K562 (cell line): Measurements from ENCODE around the gene METTL23. TPM values are rescaled to one million over a fixed set of nuclear protein-coding genes. Genes with fewer than 3 reads are reported as not detected.
A peak's percentile ranks its signal among the peaks of the same experiment; 100 is the strongest.

Experiments
- CTBP1 ChIP-seq: fragments of 450-650 bp; IDR thresholded peaks from 2 replicates; pipeline ENCODE4 v1.6.1; 2016; ENCODE audit warnings: borderline replicate concordance
- ESRRB ChIP-seq: fragments of 250-450 bp; sonication (Bioruptor Pico); IDR thresholded peaks from 2 replicates; pipeline ENCODE4 v1.5.0; 2020; ENCODE audit warnings: mild to moderate bottlenecking, moderate library complexity, borderline replicate concordance
- FOXA3 ChIP-seq, 2 experiments: fragments of 450-650 bp in 1 of 2; sonication (generic) in 1 of 2; formaldehyde crosslinking; IDR thresholded peaks in 1 of 2; conservative IDR thresholded peaks in 1 of 2; 2 replicates each; pipeline versions ENCODE4 v1.4.0 to v1.8.0; 2020 to 2022; ENCODE audit warnings: mild to moderate bottlenecking in 2 of 2, missing genetic modification reagents in 1 of 2
- FOXJ2 ChIP-seq: fragments of 200-800 bp; sonication (Bioruptor generic); IDR thresholded peaks from 2 replicates; pipeline ENCODE4 v1.6.1; 2016; ENCODE audit warnings: missing genetic modification characterization, missing compliant biosample characterization
- FOXJ3 ChIP-seq: sonication (generic); formaldehyde crosslinking; IDR thresholded peaks from 2 replicates; pipeline ENCODE4 v1.4.0; 2020; ENCODE audit warnings: mild to moderate bottlenecking, missing genetic modification reagents
- FOXK2 ChIP-seq, 2 experiments: fragments of 450-650 bp; IDR thresholded peaks in 1 of 2; conservative IDR thresholded peaks in 1 of 2; 2 replicates each; pipeline ENCODE4 v1.6.1; 2016; ENCODE audit warnings: low read depth in 2 of 2, mild to moderate bottlenecking in 1 of 2
- HDAC2 ChIP-seq: fragments of 450-650 bp; IDR thresholded peaks from 2 replicates; pipeline ENCODE4 v1.6.1; 2016; ENCODE audit warnings: mild to moderate bottlenecking
- KAT7 ChIP-seq: sonication (generic); formaldehyde crosslinking; IDR thresholded peaks from 2 replicates; pipeline ENCODE4 v1.8.0; 2022; ENCODE audit warnings: missing genetic modification reagents, mild to moderate bottlenecking, borderline replicate concordance
- KLF13 ChIP-seq: fragments of 450-650 bp; IDR thresholded peaks from 2 replicates; pipeline ENCODE4 v1.6.1; 2016; ENCODE audit warnings: missing genetic modification characterization, low read depth, mild to moderate bottlenecking, missing compliant biosample characterization, moderate library complexity, borderline replicate concordance
- MYBL2 ChIP-seq, 2 experiments: fragments of 450-650 bp in 1 of 2; sonication (generic) in 1 of 2; formaldehyde crosslinking in 1 of 2; IDR thresholded peaks; 2 replicates each; pipeline versions ENCODE4 v1.6.1 to v1.8.1; 2017 to 2022; ENCODE audit warnings: borderline replicate concordance in 1 of 2, inconsistent platforms in 1 of 2, low read depth in 1 of 2, mild to moderate bottlenecking in 1 of 2, missing genetic modification reagents in 1 of 2, moderate library complexity in 1 of 2
- PHF20 ChIP-seq: fragments of 450-650 bp; IDR thresholded peaks from 2 replicates; pipeline ENCODE4 v1.6.1; 2018; ENCODE audit not compliant: partially characterized antibody
- POLR2AphosphoS2 ChIP-seq: IDR thresholded peaks from 2 replicates; pipeline ENCODE4 v1.6.1; 2012; ENCODE audit warnings: low read length, improper control_type of control experiment
- RBM22 ChIP-seq: fragments of 200-400 bp; formaldehyde crosslinking; IDR thresholded peaks from 2 replicates; pipeline ENCODE4 v1.6.1; 2018; ENCODE audit warnings: low read length, low read depth; ENCODE audit not compliant: poor library complexity, severe bottlenecking
- SIN3A ChIP-seq, 2 experiments: fragments of 150-350 bp in 1 of 2; IDR thresholded peaks; 2 replicates each; pipeline ENCODE4 v1.6.1; 2011 to 2016; ENCODE audit warnings: borderline replicate concordance in 2 of 2, low read depth in 2 of 2, low read length in 2 of 2, mild to moderate bottlenecking in 2 of 2, moderate library complexity in 2 of 2; ENCODE audit not compliant: control insufficient read depth in 1 of 2
- STAT5A ChIP-seq: IDR thresholded peaks from 2 replicates; pipeline ENCODE4 v1.6.1; 2012; ENCODE audit warnings: low read length, inconsistent platforms, borderline replicate concordance
- TCF15 ChIP-seq: fragments of 250-450 bp; sonication (Bioruptor Pico); IDR thresholded peaks from 2 replicates; pipeline ENCODE4 v1.8.0; 2022; ENCODE audit warnings: moderate library complexity, mild to moderate bottlenecking, inconsistent platforms
- YY1 ChIP-seq, 3 experiments: IDR thresholded peaks; 2 replicates each; pipeline ENCODE4 v1.6.1; 2011; ENCODE audit warnings: low read length in 2 of 3, mild to moderate bottlenecking in 2 of 3, moderate library complexity in 2 of 3, borderline replicate concordance in 1 of 3, control low read depth in 1 of 3, low read depth in 1 of 3; ENCODE audit not compliant: insufficient read depth in 3 of 3, insufficient replicate concordance in 2 of 3, control insufficient read depth in 1 of 3, insufficient read length in 1 of 3; ENCODE audit errors: extremely low read depth in 1 of 3
- ZC3H4 ChIP-seq: sonication (generic); formaldehyde crosslinking; IDR thresholded peaks from 2 replicates; pipeline ENCODE4 v1.9.0; 2021; ENCODE audit warnings: missing genetic modification reagents, borderline replicate concordance
- ZFX ChIP-seq: sonication (generic); formaldehyde crosslinking; IDR thresholded peaks from 2 replicates; pipeline ENCODE4 v1.8.0; 2022; ENCODE audit warnings: mild to moderate bottlenecking, missing genetic modification reagents, moderate library complexity
- ZNF140 ChIP-seq: fragments of 250-450 bp; sonication (Bioruptor Pico); IDR thresholded peaks from 2 replicates; pipeline ENCODE4 v1.8.0; 2021; ENCODE audit warnings: moderate library complexity, mild to moderate bottlenecking, inconsistent platforms
- ZNF316 ChIP-seq: fragments of 450-650 bp; IDR thresholded peaks from 2 replicates; pipeline ENCODE4 v1.6.1; 2016
- polyA plus RNA-seq, 8 experiments: library from polyadenylated mRNA; depleted of rRNA in 4 of 8; stranded (reverse) in 5 of 8; unstranded in 3 of 8; fragments of >200 nt; fragmentation: Nextera tagmentation in 2 of 8; fragmentation: Illumina TruSeq in 1 of 8; extraction: Ambion mirVana in 2 of 8; extraction: Trizol in 1 of 8; gene quantifications; 2 replicates each; pipeline versions ENCODE4 v1.2.1 to v1.2.3, GENCODE V29; 2011 to 2014; ENCODE audit warnings: inconsistent platforms in 1 of 8, missing spikeins in 1 of 8
- total RNA-seq, 7 experiments: library from RNA; depleted of rRNA in 6 of 7; stranded (reverse); fragments of >200 nt in 6 of 7; fragmentation: Illumina TruSeq in 2 of 7; extraction: Trizol in 2 of 7; gene quantifications; 2 replicates each; pipeline versions ENCODE4 v1.2.1 to v1.2.3, GENCODE V29; 2011 to 2021; ENCODE audit warnings: low replicate concordance in 1 of 7
- TF ChIP-seq, protein P1 (sequence below): sonication (generic); formaldehyde crosslinking; IDR thresholded peaks from 2 replicates; pipeline ENCODE4 v1.8.0; 2023; ENCODE audit warnings: mild to moderate bottlenecking, missing genetic modification reagents
- TF ChIP-seq, protein P2 (sequence below): fragments of 450-650 bp; formaldehyde crosslinking; conservative IDR thresholded peaks from 2 replicates; pipeline ENCODE4 v1.4.0; 2022; ENCODE audit warnings: mild to moderate bottlenecking, missing genetic modification characterization

METTL23 gene
- total and polyA plus RNA-seq, 9 of the 15 experiments (the other 6 are each of a cell fraction or from before 2014, with no cell fraction given): 29.4 to 67.3 (median 41.6) TPM

DNA sequence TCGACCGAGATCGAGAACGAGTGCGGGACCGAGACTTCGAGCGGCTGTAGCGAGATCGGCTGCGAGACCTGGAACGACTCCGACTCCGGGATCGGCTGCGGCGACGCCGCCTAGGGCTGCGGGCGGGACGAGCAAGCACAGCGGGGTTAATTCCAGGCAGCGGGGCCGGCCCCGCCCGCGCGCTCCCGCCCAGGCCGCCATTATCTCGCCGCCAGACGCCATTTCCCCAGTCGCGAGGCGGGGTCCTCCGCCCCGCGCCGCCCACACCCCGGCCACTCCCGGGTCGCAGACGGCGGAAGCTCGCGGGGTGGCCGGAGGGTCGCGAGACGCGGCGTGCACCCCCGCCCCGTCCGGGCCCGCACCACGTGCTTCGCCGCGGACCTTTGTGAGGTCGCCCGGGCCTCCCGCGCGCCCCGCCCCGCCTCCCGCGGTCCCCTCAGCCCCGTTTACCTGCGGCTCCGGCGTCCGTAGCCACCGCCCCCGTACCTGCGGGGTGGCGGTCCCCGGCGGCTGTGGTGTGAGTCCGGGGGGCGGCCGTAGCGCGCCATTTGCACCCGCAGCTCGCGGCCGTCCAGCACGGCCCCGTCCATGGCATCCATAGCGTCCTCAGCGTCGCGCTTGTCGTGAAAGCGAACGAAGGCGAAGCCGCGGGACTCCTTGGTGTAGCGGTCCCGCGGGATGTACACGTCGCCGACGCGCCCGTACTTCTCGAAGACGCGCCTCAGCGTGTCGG is 9.9 kb downstream of the METTL23 start (continued):
- TF ChIP-seq KAT7 (CRISPR knock-in tag) (peak; percentile 98), FOXK2 (conservative IDR thresholded peaks at IDR 0.05 in 1 of 2, IDR thresholded peaks at IDR 0.05 in 1 of 2; ENCODE audit: low read depth in 2 of 2) (no peak), STAT5A (0 out of 2 replicates have a peak, but pooled peaks have one; percentile 2), ZNF140 (CRISPR knock-in tag) (no peak), ZNF316 (no peak), ZFX (CRISPR knock-in tag) (no peak), YY1 (IDR thresholded peaks at IDR 0.05; ENCODE audit: borderline replicate concordance in 1 of 3, control insufficient read depth in 1 of 3, extremely low read depth in 1 of 3, insufficient read depth in 3 of 3, insufficient read length in 1 of 3, insufficient replicate concordance in 2 of 3, low read depth in 1 of 3, low read length in 2 of 3) (peak; percentile 91 to 99 (median 98)), SIN3A (IDR thresholded peaks at IDR 0.05; ENCODE audit: borderline replicate concordance in 2 of 2, control insufficient read depth in 1 of 2, low read depth in 2 of 2, low read length in 2 of 2) (no peak; a peak in 1 of 4 replicates), TCF15 (CRISPR knock-in tag) (no peak), FOXJ3 (no peak), PHF20 (no peak), HDAC2 (0 out of 2 replicates have a peak, but pooled peaks have one; percentile 20), ZC3H4 (peak; percentile 99), KLF13 (tag) (0 out of 2 replicates have a peak, but pooled peaks have one; percentile 33), MYBL2 (IDR thresholded peaks at IDR 0.05; ENCODE audit: low read depth) (no peak), MYBL2 (CRISPR knock-in tag; IDR thresholded peaks at IDR 0.05; ENCODE audit: borderline replicate concordance) (no peak), CTBP1 (peak; percentile 71), ESRRB (no peak), FOXJ2 (tag) (0 out of 2 replicates have a peak, but pooled peaks have one; percentile 57), FOXA3 (CRISPR knock-in tag; conservative IDR thresholded peaks at IDR 0.05 in 1 of 2, IDR thresholded peaks at IDR 0.05 in 1 of 2) (peak in 1 of 2 experiments; percentile 80; a peak in 2 of 4 replicates), POLR2AphosphoS2 (peak; percentile 38; the same call in 1 of the 2 replicates), RBM22 (peak; percentile 99)
- TF ChIP-seq, protein P1, sequence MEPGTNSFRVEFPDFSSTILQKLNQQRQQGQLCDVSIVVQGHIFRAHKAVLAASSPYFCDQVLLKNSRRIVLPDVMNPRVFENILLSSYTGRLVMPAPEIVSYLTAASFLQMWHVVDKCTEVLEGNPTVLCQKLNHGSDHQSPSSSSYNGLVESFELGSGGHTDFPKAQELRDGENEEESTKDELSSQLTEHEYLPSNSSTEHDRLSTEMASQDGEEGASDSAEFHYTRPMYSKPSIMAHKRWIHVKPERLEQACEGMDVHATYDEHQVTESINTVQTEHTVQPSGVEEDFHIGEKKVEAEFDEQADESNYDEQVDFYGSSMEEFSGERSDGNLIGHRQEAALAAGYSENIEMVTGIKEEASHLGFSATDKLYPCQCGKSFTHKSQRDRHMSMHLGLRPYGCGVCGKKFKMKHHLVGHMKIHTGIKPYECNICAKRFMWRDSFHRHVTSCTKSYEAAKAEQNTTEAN (CRISPR knock-in tag): no peak; the same call in 1 of the 2 replicates
- TF ChIP-seq, protein P2, sequence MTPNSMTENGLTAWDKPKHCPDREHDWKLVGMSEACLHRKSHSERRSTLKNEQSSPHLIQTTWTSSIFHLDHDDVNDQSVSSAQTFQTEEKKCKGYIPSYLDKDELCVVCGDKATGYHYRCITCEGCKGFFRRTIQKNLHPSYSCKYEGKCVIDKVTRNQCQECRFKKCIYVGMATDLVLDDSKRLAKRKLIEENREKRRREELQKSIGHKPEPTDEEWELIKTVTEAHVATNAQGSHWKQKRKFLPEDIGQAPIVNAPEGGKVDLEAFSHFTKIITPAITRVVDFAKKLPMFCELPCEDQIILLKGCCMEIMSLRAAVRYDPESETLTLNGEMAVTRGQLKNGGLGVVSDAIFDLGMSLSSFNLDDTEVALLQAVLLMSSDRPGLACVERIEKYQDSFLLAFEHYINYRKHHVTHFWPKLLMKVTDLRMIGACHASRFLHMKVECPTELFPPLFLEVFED (CRISPR knock-in tag): peak; percentile 85; the same call in 1 of the 2 replicates
